A673 (cell line): ENCODE data around the gene FNDC3B. TPM values are rescaled to one million over a fixed set of nuclear protein-coding genes. Genes with fewer than 3 reads are reported as not detected.
A peak's percentile ranks its signal among the peaks of the same experiment; 100 is the strongest.

ENCODE experiments used
- BruUV-seq: library from RNA; stranded (reverse); fragments of 400-500 nt; replicated peaks from 2 replicates; lab custom pipeline; 2021; lab: Mats Ljungman, UMichigan
- CTCF ChIA-PET: fragments of 300-600 bp; sonication (Branson Sonifier 250); formaldehyde crosslinking; loops from one replicate; lab custom pipeline; 2022; ENCODE audit warnings: antibody characterized with exemption; lab: Charles Lee
- POLR2A ChIA-PET: fragments of 300-600 bp; sonication (Branson Sonifier 250); formaldehyde crosslinking; loops from one replicate; lab custom pipeline; 2022; ENCODE audit warnings: antibody characterized with exemption; ENCODE audit not compliant: low non-redundant PET; lab: Charles Lee
- DNase-seq: peaks from one replicate; pipeline ENCODE4 v3.0.0-alpha.2; 2015; ENCODE audit warnings: low spot score
- H3K27ac ChIP-seq: fragments of 200-600 bp; sonication (generic); 2 replicates; pipeline ENCODE4 v1.5.1; 2016; ENCODE audit warnings: mixed run types, low read depth, mild to moderate bottlenecking, mixed read lengths, antibody characterized with exemption, low read length; ENCODE audit not compliant: poor library complexity, severe bottlenecking
- H3K27me3 ChIP-seq: fragments of 200-600 bp; sonication (generic); replicated peaks from 2 replicates; pipeline ENCODE4 v1.6.1; 2017; ENCODE audit warnings: mixed run types, low read depth, mild to moderate bottlenecking, mixed read lengths, antibody characterized with exemption, low read length; ENCODE audit not compliant: insufficient read depth, poor library complexity
- H3K36me3 ChIP-seq: fragments of 200-600 bp; sonication (generic); 2 replicates; pipeline ENCODE4 v1.6.1; 2016; ENCODE audit warnings: mixed run types, mild to moderate bottlenecking, mixed read lengths, antibody characterized with exemption, low read length; ENCODE audit not compliant: insufficient read depth, poor library complexity, severe bottlenecking
- H3K4me1 ChIP-seq: fragments of 200-600 bp; sonication (generic); 2 replicates; pipeline ENCODE4 v1.6.1; 2017; ENCODE audit warnings: mixed run types, mild to moderate bottlenecking, mixed read lengths, antibody characterized with exemption, low read length; ENCODE audit not compliant: insufficient read depth, poor library complexity, severe bottlenecking
- H3K4me3 ChIP-seq: fragments of 200-600 bp; sonication (generic); 2 replicates; pipeline ENCODE4 v1.5.1; 2016; ENCODE audit warnings: low read depth, mixed run types, mild to moderate bottlenecking, mixed read lengths, low read length; ENCODE audit not compliant: poor library complexity, severe bottlenecking
- H3K9me3 ChIP-seq: fragments of 200-600 bp; sonication (generic); 2 replicates; pipeline ENCODE4 v1.6.1; 2016; ENCODE audit warnings: mixed run types, low read depth, mild to moderate bottlenecking, mixed read lengths, antibody characterized with exemption, low read length; ENCODE audit not compliant: poor library complexity, severe bottlenecking
- CTCF ChIP-seq: fragments of 300-800, 200-600 bp; sonication (generic); conservative IDR thresholded peaks from 2 replicates; pipeline ENCODE4 v1.5.1; 2017; ENCODE audit warnings: low read depth, mild to moderate bottlenecking, antibody characterized with exemption, low read length, moderate library complexity, mixed read lengths
- EZH2 ChIP-seq: fragments of 200-600 bp; sonication (generic); IDR thresholded peaks from 2 replicates; pipeline ENCODE4 v1.6.1; 2017; ENCODE audit warnings: borderline replicate concordance, low read depth, mild to moderate bottlenecking, mixed read lengths, antibody characterized with exemption, low read length; ENCODE audit not compliant: poor library complexity, severe bottlenecking
- intact Hi-C: fragments of 100-400 bp; cut with micrococcal nuclease; formaldehyde crosslinking; loops from one replicate; pipeline ENCODE4 v1.10.0; 2022; ENCODE audit not compliant: unreplicated experiment
- total RNA-seq: library from RNA; stranded (reverse); gene quantifications from 2 replicates; pipeline ENCODE4 v1.2.3, GENCODE V29; 2021

FNDC3B gene
- total RNA-seq, 1 experiment from 2014 or later = 50.8 TPM

DNA sequence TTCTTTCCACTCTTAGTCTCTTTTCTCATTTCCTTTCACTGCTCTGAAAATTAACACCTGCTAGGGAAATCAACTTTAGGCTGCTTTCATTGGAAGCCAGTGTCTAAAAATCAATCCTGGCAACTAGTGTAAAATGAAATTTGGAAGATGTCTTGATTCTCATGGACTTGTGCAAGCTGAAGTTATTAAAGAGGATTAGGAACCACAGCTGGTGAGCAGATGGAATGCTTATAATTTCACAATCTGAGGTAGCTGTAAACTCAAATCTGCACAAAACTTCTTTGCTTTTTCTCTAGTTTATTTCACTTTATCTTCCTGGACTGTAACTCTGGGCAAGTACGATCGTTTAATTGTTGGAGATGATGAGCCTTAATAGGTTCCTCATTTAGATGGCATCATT, 233.3 kb downstream of the FNDC3B start:
- no TSS peak for BruUV-seq
- intact Hi-C loops = no loop called here
- POLR2A ChIA-PET = no interaction called here
- no peaks in the 10 kb centered on the region for H3K27me3 ChIP-seq
- H3K4me3 ChIP-seq = no peak overlapping the region
- H3K9me3 ChIP-seq = no peaks in the 10 kb centered on the region
- peak overlapping the region; percentile 29 for H3K27ac ChIP-seq
- H3K4me1 ChIP-seq = peaks cover 22% of the 10 kb centered on the region
- no peaks in the 10 kb centered on the region for H3K36me3 ChIP-seq
- CTCF ChIA-PET = interaction anchor here (0.6 kb wide), 1 partner anchor 60 kb away, joined by 3 read pairs; no protein-coding TSS in a partner anchor
- DNase-seq = peak; percentile 55
- TF ChIP-seq EZH2 (no peak), CTCF (no peak)

DNA sequence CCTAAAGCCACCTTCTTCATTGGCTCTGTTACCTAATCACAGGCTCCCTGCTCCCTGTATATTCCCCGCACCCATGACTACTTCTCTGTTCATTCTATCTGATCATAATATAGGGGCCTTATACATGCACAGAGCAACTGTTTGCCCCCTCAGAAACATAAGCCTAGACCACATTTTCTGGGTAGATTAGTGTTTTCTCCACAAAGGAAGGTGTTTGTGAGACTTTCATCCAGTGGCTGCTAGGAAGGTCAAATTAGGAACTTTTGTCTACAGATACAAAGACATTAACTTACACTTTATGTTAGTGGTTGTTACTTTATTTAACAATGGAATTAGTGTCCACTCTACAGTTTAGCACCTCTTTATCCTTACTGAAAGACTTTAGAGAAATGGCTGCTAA, 234.0 kb downstream of the FNDC3B start:
- POLR2A ChIA-PET = no interaction called here
- H3K4me3 ChIP-seq = no peak overlapping the region
- no peaks in the 10 kb centered on the region for H3K27me3 ChIP-seq
- no peak for DNase-seq
- no peaks in the 10 kb centered on the region for H3K36me3 ChIP-seq
- no TSS peak for BruUV-seq
- peak overlapping the region; percentile 29 for H3K27ac ChIP-seq
- TF ChIP-seq EZH2 = no peak
- TF ChIP-seq CTCF = no peak
- peaks cover 22% of the 10 kb centered on the region for H3K4me1 ChIP-seq
- no peaks in the 10 kb centered on the region for H3K9me3 ChIP-seq
- intact Hi-C loops = no loop called here
- CTCF ChIA-PET = no interaction called here

DNA sequence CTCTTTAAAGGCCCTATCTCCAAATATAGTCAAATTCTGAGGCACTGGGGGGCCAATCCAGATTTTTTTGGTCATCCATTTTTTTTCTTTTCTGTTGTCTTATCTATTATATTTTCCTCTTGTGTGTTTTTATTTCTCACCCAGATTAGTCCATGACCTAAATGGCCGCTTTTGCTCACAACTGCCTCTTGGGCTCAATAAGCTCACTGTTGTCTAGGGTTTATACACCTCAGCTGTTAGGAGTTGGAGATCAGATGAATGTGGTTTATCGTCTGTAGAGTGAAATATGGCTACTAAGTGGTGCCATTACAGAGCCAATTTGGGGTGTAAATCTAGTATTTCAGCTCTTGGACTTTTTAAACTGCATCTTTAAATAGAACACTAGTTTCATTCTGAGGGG, 235.5 kb downstream of the FNDC3B start:
- H3K4me1 ChIP-seq = peaks cover 22% of the 10 kb centered on the region
- BruUV-seq = no TSS peak
- ChIA-PET CTCF (no interaction called here), POLR2A (no interaction called here)
- H3K36me3 ChIP-seq = no peaks in the 10 kb centered on the region
- intact Hi-C loops = no loop called here
- no peaks in the 10 kb centered on the region for H3K27me3 ChIP-seq
- TF ChIP-seq EZH2 (no peak), CTCF (no peak)
- H3K4me3 ChIP-seq = no peak overlapping the region
- no peak overlapping the region for H3K27ac ChIP-seq
- H3K9me3 ChIP-seq = no peaks in the 10 kb centered on the region
- no peak for DNase-seq
